ENCODE measurements around the gene CDH19.

DNA sequence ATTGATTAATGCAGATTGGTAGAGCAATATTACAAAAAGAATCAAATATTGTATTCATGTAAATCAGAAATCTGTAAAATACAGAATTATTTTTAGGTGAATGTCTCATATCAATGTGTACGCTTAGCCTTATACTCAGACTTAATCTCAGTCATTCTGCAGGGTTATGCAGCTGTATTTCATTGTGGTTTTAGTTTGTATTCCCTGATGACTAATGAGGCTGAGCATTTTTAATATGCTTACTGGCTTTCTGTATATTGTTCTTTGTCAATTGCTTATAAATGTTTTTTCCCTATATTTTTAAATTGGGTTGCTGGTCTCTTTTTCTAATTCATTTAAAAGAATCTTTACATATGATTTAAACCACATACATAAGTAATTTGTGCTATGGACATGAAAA is 50.1 kb downstream of the CDH19 start:
- TF ChIP-seq, protein P1, sequence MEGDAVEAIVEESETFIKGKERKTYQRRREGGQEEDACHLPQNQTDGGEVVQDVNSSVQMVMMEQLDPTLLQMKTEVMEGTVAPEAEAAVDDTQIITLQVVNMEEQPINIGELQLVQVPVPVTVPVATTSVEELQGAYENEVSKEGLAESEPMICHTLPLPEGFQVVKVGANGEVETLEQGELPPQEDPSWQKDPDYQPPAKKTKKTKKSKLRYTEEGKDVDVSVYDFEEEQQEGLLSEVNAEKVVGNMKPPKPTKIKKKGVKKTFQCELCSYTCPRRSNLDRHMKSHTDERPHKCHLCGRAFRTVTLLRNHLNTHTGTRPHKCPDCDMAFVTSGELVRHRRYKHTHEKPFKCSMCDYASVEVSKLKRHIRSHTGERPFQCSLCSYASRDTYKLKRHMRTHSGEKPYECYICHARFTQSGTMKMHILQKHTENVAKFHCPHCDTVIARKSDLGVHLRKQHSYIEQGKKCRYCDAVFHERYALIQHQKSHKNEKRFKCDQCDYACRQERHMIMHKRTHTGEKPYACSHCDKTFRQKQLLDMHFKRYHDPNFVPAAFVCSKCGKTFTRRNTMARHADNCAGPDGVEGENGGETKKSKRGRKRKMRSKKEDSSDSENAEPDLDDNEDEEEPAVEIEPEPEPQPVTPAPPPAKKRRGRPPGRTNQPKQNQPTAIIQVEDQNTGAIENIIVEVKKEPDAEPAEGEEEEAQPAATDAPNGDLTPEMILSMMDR (IDR thresholded peaks at IDR 0.05; ENCODE audit: low read depth, low read length) = no peak
- no peak for TF ChIP-seq EZH2phosphoT487 (IDR thresholded peaks at IDR 0.05; ENCODE audit: low read depth)
